ENCODE results near the gene AIRE. TPM values are rescaled to one million over a fixed set of nuclear protein-coding genes. Genes with fewer than 3 reads are reported as not detected.

AIRE gene
- total RNA-seq, 1 donor from 2014 or later: not detected

DNA sequence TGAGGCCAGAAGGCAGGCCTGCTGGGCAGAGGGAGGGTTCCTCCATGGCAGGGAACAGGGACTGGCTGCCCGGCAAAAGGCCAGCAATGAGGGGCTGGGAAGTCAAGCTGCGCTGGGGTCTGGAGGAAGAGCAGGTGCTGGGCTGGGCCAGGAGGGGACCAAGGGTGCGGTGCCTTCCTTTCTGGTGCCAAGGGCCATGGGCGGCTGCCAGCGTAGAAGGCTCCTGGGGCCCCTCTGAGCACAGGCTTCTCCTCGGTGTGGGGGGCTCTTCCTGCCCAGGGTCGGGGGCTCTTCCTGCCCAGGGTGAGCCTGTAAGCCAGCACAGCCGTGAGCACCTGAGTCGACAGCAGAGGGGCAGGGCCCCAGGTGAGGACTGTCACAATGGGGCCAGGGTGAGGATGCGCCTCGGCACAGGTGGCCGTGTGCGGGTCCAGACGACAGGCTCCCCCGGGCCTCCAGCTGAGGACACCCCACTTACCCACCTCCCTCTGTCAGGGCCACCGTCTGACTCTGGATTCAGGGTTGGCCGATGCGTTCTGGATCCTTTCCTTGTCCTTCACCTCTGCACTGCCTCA is 13.3 kb upstream of the AIRE start:
- TF ChIP-seq, protein P1, sequence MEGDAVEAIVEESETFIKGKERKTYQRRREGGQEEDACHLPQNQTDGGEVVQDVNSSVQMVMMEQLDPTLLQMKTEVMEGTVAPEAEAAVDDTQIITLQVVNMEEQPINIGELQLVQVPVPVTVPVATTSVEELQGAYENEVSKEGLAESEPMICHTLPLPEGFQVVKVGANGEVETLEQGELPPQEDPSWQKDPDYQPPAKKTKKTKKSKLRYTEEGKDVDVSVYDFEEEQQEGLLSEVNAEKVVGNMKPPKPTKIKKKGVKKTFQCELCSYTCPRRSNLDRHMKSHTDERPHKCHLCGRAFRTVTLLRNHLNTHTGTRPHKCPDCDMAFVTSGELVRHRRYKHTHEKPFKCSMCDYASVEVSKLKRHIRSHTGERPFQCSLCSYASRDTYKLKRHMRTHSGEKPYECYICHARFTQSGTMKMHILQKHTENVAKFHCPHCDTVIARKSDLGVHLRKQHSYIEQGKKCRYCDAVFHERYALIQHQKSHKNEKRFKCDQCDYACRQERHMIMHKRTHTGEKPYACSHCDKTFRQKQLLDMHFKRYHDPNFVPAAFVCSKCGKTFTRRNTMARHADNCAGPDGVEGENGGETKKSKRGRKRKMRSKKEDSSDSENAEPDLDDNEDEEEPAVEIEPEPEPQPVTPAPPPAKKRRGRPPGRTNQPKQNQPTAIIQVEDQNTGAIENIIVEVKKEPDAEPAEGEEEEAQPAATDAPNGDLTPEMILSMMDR (IDR thresholded peaks at IDR 0.05): no peak
- Mint-ChIP-seq H3K27ac (ENCODE audit: unreplicated experiment) (no peak overlapping the region), H3K36me3 (ENCODE audit: unreplicated experiment) (no peaks in the 10 kb centered on the region), H3K9me3 (ENCODE audit: unreplicated experiment) (no peaks in the 10 kb centered on the region), H3K4me1 (ENCODE audit: unreplicated experiment) (no peaks in the 10 kb centered on the region), H3K27me3 (ENCODE audit: unreplicated experiment) (peaks cover 22% of the 10 kb centered on the region), H3K4me3 (ENCODE audit: unreplicated experiment) (no peak overlapping the region)
- no peak for DNase-seq (ENCODE audit: extremely low spot score, unreplicated experiment)

DNA sequence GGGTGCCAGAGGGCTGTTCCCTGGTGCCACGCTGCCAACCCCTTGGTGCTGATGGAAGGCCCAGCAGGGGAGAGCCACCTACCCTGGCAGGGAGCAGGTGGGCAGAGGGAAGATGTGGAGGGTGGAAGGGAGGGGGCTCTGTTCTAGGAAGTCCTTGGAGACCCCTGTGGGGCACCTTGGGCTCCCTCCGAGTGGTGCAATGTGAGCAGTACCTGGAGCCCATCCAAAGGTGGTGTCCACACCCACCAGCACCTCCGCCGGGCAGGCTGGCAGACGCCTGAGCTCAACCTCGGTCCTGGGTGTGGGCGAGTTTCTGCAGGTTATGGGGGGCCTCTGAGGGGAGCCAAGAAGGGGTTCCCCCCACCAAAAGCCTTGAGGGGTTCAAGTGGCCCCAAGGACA is 12.6 kb upstream of the AIRE start:
- Mint-ChIP-seq H3K36me3 (ENCODE audit: unreplicated experiment) (no peaks in the 10 kb centered on the region), H3K4me3 (ENCODE audit: unreplicated experiment) (no peak overlapping the region), H3K4me1 (ENCODE audit: unreplicated experiment) (no peaks in the 10 kb centered on the region), H3K27me3 (ENCODE audit: unreplicated experiment) (peaks cover 22% of the 10 kb centered on the region), H3K27ac (ENCODE audit: unreplicated experiment) (no peak overlapping the region), H3K9me3 (ENCODE audit: unreplicated experiment) (no peaks in the 10 kb centered on the region)
- TF ChIP-seq, protein P1 (IDR thresholded peaks at IDR 0.05): no peak
- DNase-seq (ENCODE audit: extremely low spot score, unreplicated experiment): no peak

DNA sequence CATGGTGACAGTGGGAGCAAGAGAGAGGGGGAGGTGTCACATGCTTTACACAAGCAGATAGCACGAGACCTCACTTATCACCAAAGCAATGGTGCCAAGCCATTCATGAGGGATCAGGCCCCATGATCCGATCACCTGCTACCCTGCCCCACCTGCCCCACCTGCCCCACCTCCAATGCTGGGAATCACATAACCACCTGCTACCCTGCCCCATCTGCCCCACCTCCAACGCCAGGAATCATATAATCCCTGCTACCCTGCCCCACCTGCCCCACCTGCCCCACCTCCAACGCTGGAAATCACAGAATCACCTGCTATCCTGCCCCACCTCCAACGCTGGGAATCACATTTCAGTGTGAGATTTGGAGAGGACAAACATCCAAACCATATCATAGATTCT is 10.6 kb upstream of the AIRE start:
- DNase-seq (ENCODE audit: extremely low spot score, unreplicated experiment): no peak
- H3K4me1 Mint-ChIP-seq (ENCODE audit: unreplicated experiment): peaks cover 3% of the 10 kb centered on the region
- no peak overlapping the region for H3K4me3 Mint-ChIP-seq (ENCODE audit: unreplicated experiment)
- TF ChIP-seq, protein P1 (IDR thresholded peaks at IDR 0.05): no peak
- H3K27me3 Mint-ChIP-seq (ENCODE audit: unreplicated experiment): peaks cover 25% of the 10 kb centered on the region
- no peaks in the 10 kb centered on the region for H3K36me3 Mint-ChIP-seq (ENCODE audit: unreplicated experiment)
- H3K9me3 Mint-ChIP-seq (ENCODE audit: unreplicated experiment): no peaks in the 10 kb centered on the region
- H3K27ac Mint-ChIP-seq (ENCODE audit: unreplicated experiment): no peak overlapping the region

DNA sequence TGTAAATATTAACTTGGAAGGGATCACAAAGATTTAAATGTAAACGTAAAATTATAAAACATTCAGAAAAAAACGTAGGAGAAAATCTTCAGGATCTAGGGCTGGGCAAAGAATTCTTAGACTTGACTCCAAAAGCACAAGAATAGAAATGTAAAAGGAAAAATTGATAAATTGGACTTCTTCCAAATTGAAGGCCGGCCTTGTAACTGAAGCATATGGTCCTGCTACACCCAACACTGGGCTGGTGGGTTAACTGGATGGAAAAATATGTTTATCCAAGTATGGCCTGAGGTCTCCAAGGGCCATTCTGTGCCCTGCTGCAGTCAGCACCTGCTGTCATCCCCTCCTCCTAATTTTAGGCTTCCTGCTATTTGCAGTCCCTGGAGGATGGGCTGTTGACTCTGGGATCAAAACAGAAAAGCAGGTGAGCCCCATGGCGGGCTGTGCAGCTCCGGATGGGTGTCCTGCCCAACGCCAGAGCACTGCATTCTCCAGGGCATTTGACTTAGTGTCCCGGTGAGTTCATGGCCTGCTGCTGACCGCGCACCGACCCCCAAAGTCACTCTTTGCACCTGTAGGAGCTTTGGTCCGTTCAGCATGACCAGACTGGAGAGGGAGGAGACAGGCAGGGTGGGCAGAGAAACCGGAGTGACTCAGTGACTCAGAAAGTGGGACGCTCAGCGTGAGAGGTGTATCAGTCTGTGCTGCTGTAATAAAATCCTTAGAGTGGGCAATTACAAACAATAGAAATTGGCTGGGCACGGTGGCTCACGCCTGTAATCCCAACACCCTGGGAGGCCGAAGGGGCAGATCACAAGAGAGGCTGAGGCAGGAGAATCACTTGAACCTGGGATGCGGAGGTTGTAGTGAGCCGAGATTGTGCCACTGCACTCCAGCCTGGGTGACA is 6.1 kb upstream of the AIRE start:
- no peak for DNase-seq (ENCODE audit: extremely low spot score, unreplicated experiment)
- peaks cover 5% of the 10 kb centered on the region for H3K4me1 Mint-ChIP-seq (ENCODE audit: unreplicated experiment)
- H3K27ac Mint-ChIP-seq (ENCODE audit: unreplicated experiment): no peak overlapping the region
- peaks cover 26% of the 10 kb centered on the region for H3K27me3 Mint-ChIP-seq (ENCODE audit: unreplicated experiment)
- no peaks in the 10 kb centered on the region for H3K9me3 Mint-ChIP-seq (ENCODE audit: unreplicated experiment)
- no peak overlapping the region for H3K4me3 Mint-ChIP-seq (ENCODE audit: unreplicated experiment)
- TF ChIP-seq, protein P1 (IDR thresholded peaks at IDR 0.05): no peak
- no peaks in the 10 kb centered on the region for H3K36me3 Mint-ChIP-seq (ENCODE audit: unreplicated experiment)

DNA sequence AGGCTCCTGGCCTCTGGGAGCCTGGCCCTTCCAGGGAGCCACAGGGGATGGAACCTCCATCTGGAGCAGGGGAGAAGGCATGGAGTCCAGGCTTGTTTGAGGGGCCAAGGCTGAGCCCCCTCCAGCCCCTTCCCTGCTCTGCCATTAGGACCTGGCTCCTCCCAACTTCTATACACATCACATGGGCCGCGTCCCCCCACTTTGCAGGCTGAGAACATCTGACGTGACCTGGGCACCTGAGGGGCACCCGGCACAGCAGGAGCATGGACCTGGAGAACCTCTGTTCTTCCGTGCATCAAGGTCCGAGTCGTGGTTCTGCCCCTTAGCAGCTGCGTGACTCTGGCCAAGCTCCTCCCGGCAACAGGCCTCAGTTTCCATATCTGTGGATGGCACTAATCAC is 3.9 kb upstream of the AIRE start:
- Mint-ChIP-seq H3K4me1 (ENCODE audit: unreplicated experiment) (peaks cover 5% of the 10 kb centered on the region), H3K36me3 (ENCODE audit: unreplicated experiment) (no peaks in the 10 kb centered on the region), H3K27me3 (ENCODE audit: unreplicated experiment) (peaks cover 14% of the 10 kb centered on the region), H3K4me3 (ENCODE audit: unreplicated experiment) (no peak overlapping the region), H3K9me3 (ENCODE audit: unreplicated experiment) (no peaks in the 10 kb centered on the region), H3K27ac (ENCODE audit: unreplicated experiment) (no peak overlapping the region)
- TF ChIP-seq, protein P1 (IDR thresholded peaks at IDR 0.05): no peak
- DNase-seq (ENCODE audit: extremely low spot score, unreplicated experiment): no peak
